Activated T-cell treated with anti-CD3 and anti-CD28 coated beads for 1 hour (primary cell): ENCODE results near the gene PARG.
"Not testable (repeated sequence)": the region's sequence is repeated elsewhere in the genome, so short reads cannot be mapped to it uniquely, and the experiment has no call there.

Experiments used
- DNase-seq: peaks from one replicate; pipeline ENCODE4 v3.0.0-alpha.2; 2020; ENCODE audit warnings: low read depth

PARG gene

GRCh38 chr10:49830016-49830415 lies 111.8 kb downstream of the PARG start:
- no peak for DNase-seq

GRCh38 chr10:49827297-49827696 lies 114.5 kb downstream of the PARG start:
- DNase-seq: no peak

GRCh38 chr10:49819234-49819958 lies 122.4 kb downstream of the PARG start:
- no peak for DNase-seq

- no peak for DNase-seq
These were observed 124.0 kb downstream of the PARG start for GRCh38 chr10:49817845-49818244.

- DNase-seq: no peak
These were observed 137.8 kb downstream of the PARG start for GRCh38 chr10:49803988-49804387.

GRCh38 chr10:49798275-49798674 lies 143.6 kb downstream of the PARG start:
- DNase-seq: no peak

GRCh38 chr10:49791100-49791499 lies 150.7 kb downstream of the PARG start:
- DNase-seq: no peak

- no peak for DNase-seq
These were observed 157.1 kb downstream of the PARG start for GRCh38 chr10:49784681-49785080.

GRCh38 chr10:49783645-49784044 lies 158.2 kb downstream of the PARG start:
- no peak for DNase-seq

- no peak for DNase-seq
These were observed 160.6 kb downstream of the PARG start for GRCh38 chr10:49781247-49781646.

- DNase-seq: no peak
These were observed 163.6 kb downstream of the PARG start for GRCh38 chr10:49778197-49778596.

- no peak for DNase-seq
These were observed 165.0 kb downstream of the PARG start for GRCh38 chr10:49776851-49777250.

GRCh38 chr10:49775014-49775413 lies 166.8 kb downstream of the PARG start:
- no peak for DNase-seq

- not testable (repeated sequence) for DNase-seq
These were observed 168.9 kb downstream of the PARG start for GRCh38 chr10:49772944-49773343.

- DNase-seq: not testable (repeated sequence)
These were observed 170.8 kb downstream of the PARG start for GRCh38 chr10:49771046-49771445.

- no peak for DNase-seq
These were observed 172.1 kb downstream of the PARG start for GRCh38 chr10:49769692-49770091.

- DNase-seq: no peak
These were observed 173.1 kb downstream of the PARG start for GRCh38 chr10:49768731-49769130.

GRCh38 chr10:49768329-49768728 lies 173.5 kb downstream of the PARG start:
- no peak for DNase-seq
